ENCODE results near the gene ATAD1. TPM values are rescaled to one million over a fixed set of nuclear protein-coding genes. Genes with fewer than 3 reads are reported as not detected.

The ATAD1 gene
- total and polyA plus RNA-seq, 10 of the 15 experiments (the other 5 are each of a cell fraction or from before 2014, with no cell fraction given): 24.7 to 59.3 (median 41.1) TPM

DNA sequence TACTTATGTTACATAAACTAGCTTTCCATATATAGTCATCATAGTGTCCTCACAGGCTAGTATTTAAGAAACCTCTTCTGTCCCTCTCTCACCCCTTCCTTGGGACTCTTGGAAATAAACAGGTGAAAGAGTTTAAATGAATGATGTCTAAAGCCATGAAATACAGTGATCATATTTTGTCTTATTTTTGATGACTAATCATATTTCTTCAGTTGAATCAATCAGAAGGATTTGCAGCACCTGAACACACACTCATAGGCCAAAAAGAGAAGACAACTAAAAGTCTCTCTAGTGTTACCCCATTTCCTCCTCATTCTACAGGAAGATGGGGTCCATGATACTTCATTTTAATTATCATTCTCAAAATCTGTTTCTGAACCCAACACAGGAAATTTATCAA, 8.6 kb upstream of the ATAD1 start:
- H3K4me1 ChIP-seq (ENCODE audit: control insufficient read depth, insufficient read depth, low read length): no peaks in the 10 kb centered on the region
- intact Hi-C loops (cut with micrococcal nuclease; ENCODE audit: unreplicated experiment) (no loop called here), in situ Hi-C loops (cut with MboI) (no loop called here)
- H3K9me3 ChIP-seq (replicated peaks; ENCODE audit: control insufficient read depth, insufficient read depth, low read length): no peaks in the 10 kb centered on the region; the same call in 2 of the 3 replicates
- CTCF ChIA-PET: no interaction called here
- no peak for DNase-seq (ENCODE audit: low read depth, low spot score)
- SMC1A ChIA-PET (ENCODE audit: uncharacterized antibody, unreplicated experiment): interaction anchor here (0.7 to 1.1 kb wide), 2 partner anchors 11 to 47 kb away, joined by 3 to 4 read pairs; no protein-coding TSS in a partner anchor
- H3K4me3 ChIP-seq: no peak overlapping the region
- no peak for FAIRE-seq
- H4K20me1 ChIP-seq (ENCODE audit: control insufficient read depth, insufficient read depth): no peaks in the 10 kb centered on the region
- no peak overlapping the region for H3K27ac ChIP-seq (ENCODE audit: control insufficient read depth, insufficient read depth)
- RAD21 ChIA-PET (ENCODE audit: unreplicated experiment): no interaction called here
- no TSS peak for BruUV-seq (replicated peaks)
- no peak overlapping the region for H3K9ac ChIP-seq (ENCODE audit: control insufficient read depth, insufficient read depth, low read length)
- POLR2A ChIA-PET: no interaction called here
- TF ChIP-seq KDM1A (IDR thresholded peaks at IDR 0.05; ENCODE audit: borderline replicate concordance) (no peak), POLR2AphosphoS5 (IDR thresholded peaks at IDR 0.05; ENCODE audit: low read length) (no peak), HCFC1 (IDR thresholded peaks at IDR 0.05; ENCODE audit: low read length) (no peak), MTA3 (IDR thresholded peaks at IDR 0.05; ENCODE audit: borderline replicate concordance, low read length) (no peak)
- TF ChIP-seq, protein P1, sequence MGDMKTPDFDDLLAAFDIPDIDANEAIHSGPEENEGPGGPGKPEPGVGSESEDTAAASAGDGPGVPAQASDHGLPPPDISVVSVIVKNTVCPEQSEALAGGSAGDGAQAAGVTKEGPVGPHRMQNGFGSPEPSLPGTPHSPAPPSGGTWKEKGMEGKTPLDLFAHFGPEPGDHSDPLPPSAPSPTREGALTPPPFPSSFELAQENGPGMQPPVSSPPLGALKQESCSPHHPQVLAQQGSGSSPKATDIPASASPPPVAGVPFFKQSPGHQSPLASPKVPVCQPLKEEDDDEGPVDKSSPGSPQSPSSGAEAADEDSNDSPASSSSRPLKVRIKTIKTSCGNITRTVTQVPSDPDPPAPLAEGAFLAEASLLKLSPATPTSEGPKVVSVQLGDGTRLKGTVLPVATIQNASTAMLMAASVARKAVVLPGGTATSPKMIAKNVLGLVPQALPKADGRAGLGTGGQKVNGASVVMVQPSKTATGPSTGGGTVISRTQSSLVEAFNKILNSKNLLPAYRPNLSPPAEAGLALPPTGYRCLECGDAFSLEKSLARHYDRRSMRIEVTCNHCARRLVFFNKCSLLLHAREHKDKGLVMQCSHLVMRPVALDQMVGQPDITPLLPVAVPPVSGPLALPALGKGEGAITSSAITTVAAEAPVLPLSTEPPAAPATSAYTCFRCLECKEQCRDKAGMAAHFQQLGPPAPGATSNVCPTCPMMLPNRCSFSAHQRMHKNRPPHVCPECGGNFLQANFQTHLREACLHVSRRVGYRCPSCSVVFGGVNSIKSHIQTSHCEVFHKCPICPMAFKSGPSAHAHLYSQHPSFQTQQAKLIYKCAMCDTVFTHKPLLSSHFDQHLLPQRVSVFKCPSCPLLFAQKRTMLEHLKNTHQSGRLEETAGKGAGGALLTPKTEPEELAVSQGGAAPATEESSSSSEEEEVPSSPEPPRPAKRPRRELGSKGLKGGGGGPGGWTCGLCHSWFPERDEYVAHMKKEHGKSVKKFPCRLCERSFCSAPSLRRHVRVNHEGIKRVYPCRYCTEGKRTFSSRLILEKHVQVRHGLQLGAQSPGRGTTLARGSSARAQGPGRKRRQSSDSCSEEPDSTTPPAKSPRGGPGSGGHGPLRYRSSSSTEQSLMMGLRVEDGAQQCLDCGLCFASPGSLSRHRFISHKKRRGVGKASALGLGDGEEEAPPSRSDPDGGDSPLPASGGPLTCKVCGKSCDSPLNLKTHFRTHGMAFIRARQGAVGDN (IDR thresholded peaks at IDR 0.05): no peak
- no peak overlapping the region for H3K4me2 ChIP-seq (ENCODE audit: control insufficient read depth, insufficient read depth)
- H3K79me2 ChIP-seq (ENCODE audit: control insufficient read depth, insufficient read depth, low read length): no peaks in the 10 kb centered on the region
- ATAC-seq: no peak
- H2AFZ ChIP-seq (ENCODE audit: control insufficient read depth, low read depth, low read length): no peak overlapping the region
- H3K36me3 ChIP-seq (ENCODE audit: control insufficient read depth in 2 of 2, insufficient read depth in 2 of 2, low read length in 1 of 2): no peaks in the 10 kb centered on the region
- H3K27me3 ChIP-seq (replicated peaks in 1 of 2; ENCODE audit: control insufficient read depth in 2 of 2, insufficient read depth in 2 of 2, low read length in 1 of 2): no peaks in the 10 kb centered on the region

Measured in GM12878 (cell line).